Neural crest cell (in vitro differentiated cells): Measurements from ENCODE around the gene TMEM117. TPM values are rescaled to one million over a fixed set of nuclear protein-coding genes. Genes with fewer than 3 reads are reported as not detected.
"Not testable (repeated sequence)": the region's sequence is repeated elsewhere in the genome, so short reads cannot be mapped to it uniquely, and the experiment has no call there.

ENCODE experiments used
- DNase-seq: peaks from one replicate; pipeline ENCODE4 v3.0.0; 2021; ENCODE audit warnings: low read depth, mixed read lengths, low spot score
- H3K27ac Mint-ChIP-seq: one replicate; pipeline ENCODE4 v1.8.0; 2021; ENCODE audit warnings: mild to moderate bottlenecking, mixed read lengths; ENCODE audit not compliant: unreplicated experiment
- H3K27me3 Mint-ChIP-seq: 2 replicates; pipeline ENCODE4 v1.8.0; 2021; ENCODE audit warnings: low read depth, mild to moderate bottlenecking, mixed read lengths
- H3K36me3 Mint-ChIP-seq: 2 replicates; pipeline ENCODE4 v1.8.0; 2021; ENCODE audit warnings: low read depth, mild to moderate bottlenecking, mixed read lengths
- H3K4me1 Mint-ChIP-seq: 2 replicates; pipeline ENCODE4 v1.8.0; 2021; ENCODE audit warnings: mixed read lengths
- H3K4me3 Mint-ChIP-seq: one replicate; pipeline ENCODE4 v1.8.0; 2021; ENCODE audit warnings: mild to moderate bottlenecking, mixed read lengths
- H3K9me3 Mint-ChIP-seq: 2 replicates; pipeline ENCODE4 v1.8.0; 2021; ENCODE audit warnings: mixed read lengths
- CTCF ChIP-seq: fragments of 200-600 bp; sonication (generic); conservative IDR thresholded peaks from 2 replicates; pipeline ENCODE4 v1.5.0; 2021; ENCODE audit warnings: antibody characterized with exemption, mild to moderate bottlenecking
- total RNA-seq: library from RNA; stranded (reverse); gene quantifications from 2 replicates; pipeline ENCODE4 v1.2.1, GENCODE V29; 2021

TMEM117 gene
- total RNA-seq, 1 donor from 2014 or later, result 7.6 TPM

DNA sequence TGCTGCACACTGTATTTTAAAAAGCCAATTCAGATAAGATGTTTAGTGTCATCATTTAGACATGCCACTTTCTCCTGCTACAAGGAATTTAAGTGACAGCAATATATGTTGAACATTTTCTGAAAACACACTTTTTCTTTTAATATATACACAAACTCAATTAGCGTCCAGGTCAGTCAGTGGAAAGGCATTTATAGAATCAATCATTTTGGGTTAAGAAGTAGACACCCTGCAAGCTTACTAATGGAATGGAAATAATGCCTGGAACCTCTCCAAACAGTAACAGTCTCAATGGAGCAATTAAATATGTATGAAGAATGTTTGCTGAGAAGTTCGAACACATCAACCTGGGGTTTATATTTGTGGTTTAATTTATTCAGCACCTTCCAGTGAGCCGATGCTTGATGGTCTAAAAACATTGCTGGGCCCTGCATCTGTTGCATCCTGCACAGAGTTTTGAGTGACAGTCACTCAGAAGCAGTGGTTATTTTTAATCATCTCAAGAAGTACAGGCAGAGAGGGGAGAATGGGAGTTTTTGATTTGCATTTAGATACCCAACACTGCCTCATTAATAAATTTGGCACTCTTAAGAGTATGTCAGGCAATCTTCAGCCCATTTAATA lies 410.7 kb downstream of the TMEM117 start:
- no peaks in the 10 kb centered on the region for H3K36me3 Mint-ChIP-seq
- H3K27ac Mint-ChIP-seq, result no peak overlapping the region
- no peak for DNase-seq
- no peak overlapping the region for H3K4me3 Mint-ChIP-seq
- H3K9me3 Mint-ChIP-seq, result peaks cover 9% of the 10 kb centered on the region
- H3K4me1 Mint-ChIP-seq, result no peaks in the 10 kb centered on the region
- no peak for TF ChIP-seq CTCF
- no peaks in the 10 kb centered on the region for H3K27me3 Mint-ChIP-seq

DNA sequence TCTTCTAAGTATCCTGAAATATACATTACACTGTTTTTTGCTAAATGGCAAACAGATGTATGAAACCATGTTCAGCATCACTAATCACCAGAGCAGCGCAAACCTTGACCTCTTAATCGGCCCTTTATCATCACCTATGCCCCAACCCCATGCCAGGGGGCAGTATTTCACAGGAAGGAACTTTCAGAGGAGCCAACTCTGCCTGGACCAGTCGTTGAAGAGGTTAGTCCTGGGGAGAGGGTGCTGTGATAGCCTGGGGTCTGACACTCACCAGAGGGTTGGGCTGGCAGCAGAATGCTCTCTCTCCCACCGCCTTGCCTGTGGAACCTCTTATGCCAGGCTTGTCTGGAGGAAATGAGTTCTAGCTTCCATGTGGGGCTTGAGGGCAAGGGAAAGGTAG lies 411.7 kb downstream of the TMEM117 start:
- H3K27ac Mint-ChIP-seq, result no peak overlapping the region
- H3K4me3 Mint-ChIP-seq, result no peak overlapping the region
- H3K4me1 Mint-ChIP-seq, result no peaks in the 10 kb centered on the region
- H3K9me3 Mint-ChIP-seq, result peaks cover 9% of the 10 kb centered on the region
- H3K36me3 Mint-ChIP-seq, result no peaks in the 10 kb centered on the region
- no peak for DNase-seq
- no peaks in the 10 kb centered on the region for H3K27me3 Mint-ChIP-seq
- peak; percentile 32 for TF ChIP-seq CTCF

DNA sequence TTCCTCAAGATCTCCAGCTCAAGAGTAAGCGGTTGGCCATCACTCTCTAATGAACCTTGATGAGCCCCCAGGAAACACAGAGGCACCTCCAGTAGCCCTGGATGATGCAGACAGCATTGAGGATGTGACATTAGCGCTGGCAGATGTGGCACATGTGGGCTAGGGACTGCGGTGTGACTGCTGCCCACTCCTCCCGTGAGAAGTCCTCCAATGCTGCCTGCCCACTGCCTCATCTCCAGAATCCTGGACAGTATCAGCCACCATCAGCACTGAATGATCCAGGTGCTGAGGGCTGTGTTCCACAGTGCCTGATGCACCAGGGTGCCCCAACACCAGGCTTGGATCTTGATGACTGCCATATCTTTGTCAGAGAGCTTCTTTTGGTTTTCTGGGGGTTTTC lies 412.6 kb downstream of the TMEM117 start:
- Mint-ChIP-seq H3K9me3 (peaks cover 6% of the 10 kb centered on the region), H3K27me3 (no peaks in the 10 kb centered on the region), H3K27ac (no peak overlapping the region), H3K4me3 (no peak overlapping the region), H3K36me3 (no peaks in the 10 kb centered on the region), H3K4me1 (no peaks in the 10 kb centered on the region)
- no peak for DNase-seq
- TF ChIP-seq CTCF, result no peak

DNA sequence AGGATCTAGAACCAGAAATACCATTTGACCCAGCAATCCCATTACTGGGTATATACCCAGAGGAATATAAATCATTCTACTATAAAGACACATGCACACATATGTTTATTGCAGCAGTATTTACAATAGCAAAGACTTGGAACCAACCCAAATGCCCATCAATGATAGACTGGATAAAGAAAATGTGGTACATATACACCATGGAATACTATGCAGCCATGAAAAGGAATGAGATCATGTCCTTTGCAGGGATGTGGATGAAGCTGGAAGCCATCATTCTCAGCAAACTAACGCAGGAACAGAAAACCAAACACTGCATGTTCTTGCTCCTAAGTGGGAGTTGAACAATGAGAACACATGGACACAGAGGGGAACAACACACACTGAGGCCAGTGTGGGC lies 414.6 kb downstream of the TMEM117 start:
- not testable (repeated sequence) for H3K4me1 Mint-ChIP-seq, H3K9me3 Mint-ChIP-seq, H3K36me3 Mint-ChIP-seq, H3K27ac Mint-ChIP-seq, H3K27me3 Mint-ChIP-seq, H3K4me3 Mint-ChIP-seq, DNase-seq

GRCh38 chr12:44253338-44253856 lies 417.5 kb downstream of the TMEM117 start:
- peak overlapping the region; percentile 4 for H3K27ac Mint-ChIP-seq
- H3K4me1 Mint-ChIP-seq, result no peaks in the 10 kb centered on the region
- H3K4me3 Mint-ChIP-seq, result no peak overlapping the region
- no peaks in the 10 kb centered on the region for H3K36me3 Mint-ChIP-seq
- peaks cover 3% of the 10 kb centered on the region for H3K9me3 Mint-ChIP-seq
- DNase-seq, result no peak
- no peak for TF ChIP-seq CTCF
- H3K27me3 Mint-ChIP-seq, result no peaks in the 10 kb centered on the region

- Mint-ChIP-seq H3K9me3 (peaks cover 2% of the 10 kb centered on the region), H3K4me3 (no peak overlapping the region), H3K36me3 (no peaks in the 10 kb centered on the region), H3K27ac (no peak overlapping the region), H3K27me3 (no peaks in the 10 kb centered on the region), H3K4me1 (no peaks in the 10 kb centered on the region)
- TF ChIP-seq CTCF, result no peak
- DNase-seq, result no peak
Observed at GRCh38 chr12:44258246-44258645, 422.4 kb downstream of the TMEM117 start.
